Mucosa of descending colon (tissue), 3 donors: Measurements from ENCODE around the gene COL6A2. TPM values are rescaled to one million over a fixed set of nuclear protein-coding genes. Genes with fewer than 3 reads are reported as not detected.

Experiments
- ATAC-seq: fragments of 200-7000 bp; cut with Tn5 transposase; one replicate; pipeline ENCODE4 v1.9.1; 2020; ENCODE audit warnings: mild to moderate bottlenecking, moderate library complexity
- DNase-seq, 3 donors: peaks; one replicate each; pipeline ENCODE4 v3.0.0-alpha.2; 2020
- H3K36me3 ChIP-seq: fragments of 200-600 bp; one replicate; pipeline ENCODE4 v1.8.0; 2021; ENCODE audit warnings: low read depth, mild to moderate bottlenecking
- H3K4me1 ChIP-seq: fragments of 200-600 bp; one replicate; pipeline ENCODE4 v1.8.0; 2021; ENCODE audit warnings: low read depth, mild to moderate bottlenecking
- H3K4me3 ChIP-seq: fragments of 200-600 bp; one replicate; pipeline ENCODE4 v1.8.0; 2021; ENCODE audit warnings: mild to moderate bottlenecking
- H3K9me3 ChIP-seq: fragments of 200-600 bp; one replicate; pipeline ENCODE4 v1.8.0; 2021; ENCODE audit warnings: mild to moderate bottlenecking
- intact Hi-C, 2 donors: fragments of 100-400 bp; cut with DNase I in 1 of 2; cut with micrococcal nuclease in 1 of 2; formaldehyde crosslinking; loops; one replicate each; pipeline versions ENCODE4 v1.11.0 to v1.11.1; 2022; cut with DNase I, micrococcal nuclease
- long read RNA-seq, 2 donors: library from polyadenylated mRNA; unstranded; transcript quantifications; one replicate each; pipeline ENCODE4 v2.0.0, GENCODE V29; 2019 to 2021
- total RNA-seq, 3 donors: library from RNA; stranded (reverse); fragmentation: NEBNext Ultra II Directional in 2 of 3; extraction: Animal tissue kit (Norgen Biotek cat#: 25700) in 2 of 3; gene quantifications; one replicate each; pipeline versions ENCODE4 v1.2.1 to v1.2.4, GENCODE V29; 2021 to 2023
- TF ChIP-seq, protein P1 (sequence below): fragments of 200-600 bp; IDR thresholded peaks from one replicate; pipeline ENCODE4 v1.8.0; 2022; ENCODE audit warnings: antibody characterized with exemption, mild to moderate bottlenecking
- donor health status: DM: no; HTN: no; CAD: no; lungs with moderate emphysema.
- donor health status: DM: no; HTN: no; CAD: no.
- donor health status: DM: no; HTN: yes; CAD: no.

Gene COL6A2
- 100 to 1,000 TPM in 2 of 3 donors, 10 to 100 TPM in 1; 65.1 to 858 (median 191) TPM for total RNA-seq
- long read RNA-seq, donor 1, transcript COL6A2-201 (28 exons, 3,461 nt) = major isoform, 1,045 of 3,329 reads
- long read RNA-seq, donor 1, transcript COL6A2-203 (27 exons, 3,101 nt) = minor isoform, 24 of 3,329 reads
- long read RNA-seq, donor 1, partial matches to known transcripts = 1,309 of 3,329 reads
- long read RNA-seq, donor 1, other reads (novel, unspliced or antisense) = 949 of 3,329 reads
- long read RNA-seq, donor 2, partial matches to known transcripts = 5 of 11 reads
- long read RNA-seq, donor 2, other reads (novel, unspliced or antisense) = 6 of 11 reads

DNA sequence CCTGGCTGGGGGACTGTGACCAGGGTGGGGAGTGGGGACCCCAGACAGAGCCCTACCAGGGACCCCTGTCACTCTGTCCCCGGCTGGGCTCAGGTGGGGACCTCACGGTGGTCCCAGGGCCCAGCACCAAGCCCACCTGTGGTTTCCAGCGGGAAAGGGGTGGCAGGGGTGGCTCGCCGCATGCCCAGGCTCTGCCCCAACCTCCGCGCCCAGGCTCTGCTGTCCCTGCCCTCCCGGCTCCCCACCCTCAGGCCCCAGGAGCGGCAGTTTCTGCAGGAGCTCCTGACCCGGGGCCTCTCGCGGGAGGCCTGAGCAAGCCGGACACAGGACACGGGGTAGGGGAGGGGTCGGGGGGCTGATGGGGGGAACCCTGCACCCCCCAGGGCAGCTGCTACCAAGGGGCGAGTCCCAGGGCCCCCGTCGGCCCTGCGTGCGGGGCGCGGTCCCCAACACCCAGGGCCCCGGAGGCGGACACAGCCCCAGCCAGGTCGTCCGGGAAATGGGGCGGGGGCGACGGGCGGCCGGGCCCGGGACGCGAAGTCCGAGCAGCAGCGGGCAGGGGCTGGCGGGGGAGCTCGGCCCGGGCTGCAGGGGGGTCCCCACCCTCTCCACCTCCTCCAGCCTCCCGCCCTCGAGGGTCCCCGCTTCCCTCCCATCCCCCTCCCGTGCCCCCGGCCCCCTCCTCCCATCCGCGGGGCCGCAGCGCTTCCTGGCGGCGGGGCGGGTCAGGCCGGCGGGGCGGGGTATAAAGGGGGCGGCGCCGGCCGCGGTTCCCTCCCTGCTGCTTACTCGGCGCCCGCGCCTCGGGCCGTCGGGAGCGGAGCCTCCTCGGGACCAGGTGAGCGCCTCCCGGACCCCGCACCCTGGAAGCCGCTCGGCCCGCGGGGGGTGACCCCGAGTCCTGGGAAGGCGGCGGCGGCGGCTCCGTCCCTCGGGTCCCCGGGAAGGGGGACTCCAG is at the start of gene COL6A2:
Gene COL6A2, plus strand, starts transcription at position 777 of the 958 bp plus-strand sequence.
- H3K4me1 ChIP-seq = no peaks in the 10 kb centered on the region
- no peaks in the 10 kb centered on the region for H3K36me3 ChIP-seq
- DNase-seq (peak; percentile 46 to 68 (median 61)), ATAC-seq (peak; percentile 81)
- TF ChIP-seq, protein P1, sequence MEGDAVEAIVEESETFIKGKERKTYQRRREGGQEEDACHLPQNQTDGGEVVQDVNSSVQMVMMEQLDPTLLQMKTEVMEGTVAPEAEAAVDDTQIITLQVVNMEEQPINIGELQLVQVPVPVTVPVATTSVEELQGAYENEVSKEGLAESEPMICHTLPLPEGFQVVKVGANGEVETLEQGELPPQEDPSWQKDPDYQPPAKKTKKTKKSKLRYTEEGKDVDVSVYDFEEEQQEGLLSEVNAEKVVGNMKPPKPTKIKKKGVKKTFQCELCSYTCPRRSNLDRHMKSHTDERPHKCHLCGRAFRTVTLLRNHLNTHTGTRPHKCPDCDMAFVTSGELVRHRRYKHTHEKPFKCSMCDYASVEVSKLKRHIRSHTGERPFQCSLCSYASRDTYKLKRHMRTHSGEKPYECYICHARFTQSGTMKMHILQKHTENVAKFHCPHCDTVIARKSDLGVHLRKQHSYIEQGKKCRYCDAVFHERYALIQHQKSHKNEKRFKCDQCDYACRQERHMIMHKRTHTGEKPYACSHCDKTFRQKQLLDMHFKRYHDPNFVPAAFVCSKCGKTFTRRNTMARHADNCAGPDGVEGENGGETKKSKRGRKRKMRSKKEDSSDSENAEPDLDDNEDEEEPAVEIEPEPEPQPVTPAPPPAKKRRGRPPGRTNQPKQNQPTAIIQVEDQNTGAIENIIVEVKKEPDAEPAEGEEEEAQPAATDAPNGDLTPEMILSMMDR = no peak
- peak within 1 kb of the TSS; percentile 40 for H3K4me3 ChIP-seq
- intact Hi-C loops = loop anchor here in 1 of 2 donors (2.0 kb wide), 1 partner anchor 115 kb away; no protein-coding TSS in a partner anchor
- H3K9me3 ChIP-seq = no peaks in the 10 kb centered on the region

GRCh38 chr21:46048926-46049889 is 48.7 kb upstream of the COL6A2 start:
- no peak overlapping the region for H3K4me3 ChIP-seq
- no peaks in the 10 kb centered on the region for H3K4me1 ChIP-seq
- no peaks in the 10 kb centered on the region for H3K36me3 ChIP-seq
- TF ChIP-seq, protein P1 = no peak
- H3K9me3 ChIP-seq = no peaks in the 10 kb centered on the region
- intact Hi-C loops = no loop called here
- ATAC-seq (peak; percentile 82), DNase-seq (peak in 2 of 3 donors; percentile 60 to 64)

DNA sequence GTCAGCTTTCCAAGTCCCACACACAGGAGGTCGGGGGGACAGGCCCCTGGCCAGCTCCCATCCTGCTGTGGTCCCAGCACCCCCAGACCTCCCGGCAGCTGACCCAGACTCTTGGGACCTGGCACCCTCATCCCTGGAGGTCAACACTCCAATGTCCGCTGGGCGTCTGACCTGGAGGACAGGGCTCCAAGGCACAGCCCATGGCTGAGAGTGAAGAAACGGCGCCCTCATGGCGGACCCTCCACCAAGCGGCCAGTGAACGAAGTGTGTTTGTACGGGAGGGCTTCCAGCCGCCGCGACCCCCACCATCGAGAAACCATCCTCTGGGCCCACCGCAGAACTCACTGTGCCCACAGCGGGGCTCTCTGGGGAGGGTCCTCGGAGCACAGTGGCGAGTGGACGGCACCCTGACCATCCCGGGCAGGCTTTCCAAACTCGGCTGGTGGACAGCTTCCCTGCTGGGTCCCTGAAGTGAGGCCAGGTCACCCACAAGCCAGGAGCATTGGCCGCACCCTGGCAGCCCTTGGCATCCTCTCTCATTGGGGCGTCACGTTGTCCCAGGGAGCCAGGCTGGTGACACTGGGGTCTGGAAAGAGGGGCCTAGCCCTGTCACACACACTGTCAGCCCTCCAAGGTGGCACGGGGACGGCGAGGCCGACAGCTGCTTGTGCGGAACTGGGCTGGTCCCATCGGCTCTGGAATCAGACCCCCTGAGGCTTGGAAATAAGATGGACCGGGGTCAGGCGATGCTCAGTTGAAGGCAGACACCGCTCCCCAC is 47.8 kb upstream of the COL6A2 start:
- intact Hi-C loops = no loop called here
- TF ChIP-seq, protein P1 = no peak
- H3K4me1 ChIP-seq = no peaks in the 10 kb centered on the region
- ATAC-seq (no peak), DNase-seq (peak in 1 of 3 donors; percentile 1)
- H3K9me3 ChIP-seq = no peaks in the 10 kb centered on the region
- H3K36me3 ChIP-seq = no peaks in the 10 kb centered on the region
- H3K4me3 ChIP-seq = no peak overlapping the region

- ATAC-seq (no peak), DNase-seq (peak in 1 of 3 donors; percentile 0)
- no peak overlapping the region for H3K4me3 ChIP-seq
- intact Hi-C loops = no loop called here
- no peaks in the 10 kb centered on the region for H3K9me3 ChIP-seq
- no peaks in the 10 kb centered on the region for H3K36me3 ChIP-seq
- no peaks in the 10 kb centered on the region for H3K4me1 ChIP-seq
- TF ChIP-seq, protein P1 = no peak
Measured at GRCh38 chr21:46050668-46051378, 47.1 kb upstream of the COL6A2 start.
